Vagina (tissue), 2 donors: ENCODE results near the gene PAQR4.

Experiments used
- CTCF ChIP-seq, 3 experiments: fragments of 450-650 bp in 2 of 3; fragments of 200-600 bp in 1 of 3; sonication (generic) in 1 of 3; IDR thresholded peaks; one replicate each; pipeline ENCODE4 v1.5.1; 2017 to 2019; ENCODE audit warnings: antibody characterized with exemption in 3 of 3, mild to moderate bottlenecking in 2 of 3, moderate library complexity in 2 of 3
- POLR2A ChIP-seq, 2 donors: fragments of 450-650 bp; IDR thresholded peaks; one replicate each; pipeline ENCODE4 v1.6.1; 2017; ENCODE audit warnings: antibody characterized with exemption in 2 of 2, mild to moderate bottlenecking in 2 of 2, moderate library complexity in 2 of 2
- POLR2AphosphoS5 ChIP-seq, 2 donors: sonication (generic); formaldehyde crosslinking; IDR thresholded peaks; one replicate each; pipeline ENCODE4 v1.9.0; 2017; ENCODE audit warnings: antibody characterized with exemption in 2 of 2, mild to moderate bottlenecking in 2 of 2, low read depth in 1 of 2; ENCODE audit not compliant: insufficient read depth in 1 of 2

DNA sequence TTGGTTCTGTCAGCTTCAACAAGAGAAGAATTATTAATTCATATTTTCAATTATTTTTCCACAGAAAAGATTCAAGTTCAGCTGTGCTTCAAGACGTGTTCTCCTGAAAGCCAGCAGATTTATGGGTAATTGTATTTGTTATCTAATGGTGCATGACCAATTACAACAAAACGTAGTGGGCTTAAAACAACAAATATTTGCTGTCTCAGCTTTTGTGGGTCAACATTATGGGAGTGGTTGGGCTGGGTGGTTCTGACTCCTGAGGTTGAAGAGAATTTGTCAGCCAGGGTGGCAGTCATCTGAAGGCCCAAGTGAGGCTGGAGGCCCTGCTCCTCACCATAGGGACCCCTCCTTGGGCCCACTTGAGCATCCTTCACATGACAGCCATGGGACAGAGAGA lies 29.2 kb upstream of the PAQR4 start:
- TF ChIP-seq CTCF (IDR thresholded peaks at IDR 0.05): no peak
- TF ChIP-seq POLR2AphosphoS5 (IDR thresholded peaks at IDR 0.05; ENCODE audit: insufficient read depth in 1 of 2, low read depth in 1 of 2): no peak
- TF ChIP-seq POLR2A (IDR thresholded peaks at IDR 0.05): no peak
